Esophagus (tissue), 2 donors: ENCODE data around the gene CCDC86. TPM values are rescaled to one million over a fixed set of nuclear protein-coding genes. Genes with fewer than 3 reads are reported as not detected.

ENCODE experiments used
- polyA plus RNA-seq, 2 donors: library from polyadenylated mRNA; stranded (reverse); fragments of 200-250 nt; gene quantifications; one replicate each; pipeline ENCODE4 v1.2.3, GENCODE V29; 2013
- donor health status: healthy with polysubstance abuse.
- donor health status: Bipolar disorder and iron deficiency.

CCDC86 gene
- polyA plus RNA-seq, 2 donors = 9.3 to 18.6 TPM

Other genes starting within 250 kb of the CCDC86 start
- gene MS4A8, start 142.5 kb upstream of the CCDC86 start, polyA plus RNA-seq = under 1 TPM in 1 of 2 donors, not detected in 1; 0.02 TPM
- gene MS4A18, start 117.4 kb upstream of the CCDC86 start, polyA plus RNA-seq = not detected
- gene MS4A15, start 85.2 kb upstream of the CCDC86 start, polyA plus RNA-seq = not detected
- gene MS4A10, start 56.8 kb upstream of the CCDC86 start, polyA plus RNA-seq = not detected
- gene PTGDR2, start 13.8 kb downstream of the CCDC86 start, polyA plus RNA-seq = under 1 TPM; 0.26 to 0.41 TPM
- gene ZP1, start 25.4 kb downstream of the CCDC86 start, polyA plus RNA-seq = under 1 TPM; 0.06 to 0.08 TPM
- gene PRPF19, start 64.5 kb downstream of the CCDC86 start, polyA plus RNA-seq = 10 to 100 TPM; 55.1 to 78.2 TPM
- gene TMEM109, start 72.0 kb downstream of the CCDC86 start, polyA plus RNA-seq = 100 to 1,000 TPM in 1 of 2 donors, 10 to 100 TPM in 1; 68.4 to 112 TPM
- 10 to 100 TPM in 1 of 2 donors, 1 to 10 TPM in 1; 8.1 to 37.4 TPM for gene TMEM132A, start 82.3 kb downstream of the CCDC86 start, polyA plus RNA-seq
- gene SLC15A3, start 110.1 kb downstream of the CCDC86 start, polyA plus RNA-seq = 1 to 10 TPM; 6.5 to 9.7 TPM
- 1 to 10 TPM; 1.3 to 1.4 TPM for gene CD6, start 129.6 kb downstream of the CCDC86 start, polyA plus RNA-seq